Duodenal mucosa (tissue), 2 donors: ENCODE measurements around the gene NDUFA11.
"Not testable (repeated sequence)": the region's sequence is repeated elsewhere in the genome, so short reads cannot be mapped to it uniquely, and the experiment has no call there.

ENCODE experiments used
- H3K27ac ChIP-seq: one replicate; pipeline ENCODE4 v1.7.0; 2013; ENCODE audit warnings: low read depth, low read length
- H3K27me3 ChIP-seq, 2 donors: one replicate each; pipeline ENCODE4 v1.7.0; 2013; ENCODE audit warnings: low read length in 2 of 2, control low read depth in 1 of 2; ENCODE audit not compliant: insufficient read depth in 2 of 2, control insufficient read depth in 1 of 2
- H3K36me3 ChIP-seq, 2 donors: one replicate each; pipeline ENCODE4 v1.7.0; 2013; ENCODE audit warnings: low read length in 2 of 2, control low read depth in 1 of 2; ENCODE audit not compliant: insufficient read depth in 2 of 2, control insufficient read depth in 1 of 2
- H3K4me1 ChIP-seq, 2 donors: one replicate each; pipeline ENCODE4 v1.7.0; 2013; ENCODE audit warnings: low read length in 2 of 2, control low read depth in 1 of 2; ENCODE audit not compliant: insufficient read depth in 2 of 2, control insufficient read depth in 1 of 2
- H3K4me3 ChIP-seq, 2 donors: one replicate each; pipeline ENCODE4 v1.7.0; 2013; ENCODE audit warnings: low read length in 2 of 2, low read depth in 1 of 2
- H3K9ac ChIP-seq, 2 donors: one replicate each; pipeline ENCODE4 v1.7.0; 2013; ENCODE audit warnings: low read length in 2 of 2, low read depth in 1 of 2
- H3K9me3 ChIP-seq, 2 donors: one replicate each; pipeline ENCODE4 v1.7.0; 2013; ENCODE audit warnings: low read length in 2 of 2, control low read depth in 1 of 2; ENCODE audit not compliant: control insufficient read depth in 1 of 2

Gene NDUFA11

GRCh38 chr19:5890099-5890498 is 13.5 kb downstream of the NDUFA11 start:
- H3K9ac ChIP-seq: no peak overlapping the region
- no peak overlapping the region for H3K27ac ChIP-seq
- H3K27me3 ChIP-seq: peaks cover 0 to 5% of the 10 kb centered on the region in 2 donors
- peaks cover under 1 to 2% of the 10 kb centered on the region in 2 donors for H3K36me3 ChIP-seq
- H3K4me3 ChIP-seq: no peak overlapping the region
- no peaks in the 10 kb centered on the region for H3K9me3 ChIP-seq
- no peaks in the 10 kb centered on the region for H3K4me1 ChIP-seq

DNA sequence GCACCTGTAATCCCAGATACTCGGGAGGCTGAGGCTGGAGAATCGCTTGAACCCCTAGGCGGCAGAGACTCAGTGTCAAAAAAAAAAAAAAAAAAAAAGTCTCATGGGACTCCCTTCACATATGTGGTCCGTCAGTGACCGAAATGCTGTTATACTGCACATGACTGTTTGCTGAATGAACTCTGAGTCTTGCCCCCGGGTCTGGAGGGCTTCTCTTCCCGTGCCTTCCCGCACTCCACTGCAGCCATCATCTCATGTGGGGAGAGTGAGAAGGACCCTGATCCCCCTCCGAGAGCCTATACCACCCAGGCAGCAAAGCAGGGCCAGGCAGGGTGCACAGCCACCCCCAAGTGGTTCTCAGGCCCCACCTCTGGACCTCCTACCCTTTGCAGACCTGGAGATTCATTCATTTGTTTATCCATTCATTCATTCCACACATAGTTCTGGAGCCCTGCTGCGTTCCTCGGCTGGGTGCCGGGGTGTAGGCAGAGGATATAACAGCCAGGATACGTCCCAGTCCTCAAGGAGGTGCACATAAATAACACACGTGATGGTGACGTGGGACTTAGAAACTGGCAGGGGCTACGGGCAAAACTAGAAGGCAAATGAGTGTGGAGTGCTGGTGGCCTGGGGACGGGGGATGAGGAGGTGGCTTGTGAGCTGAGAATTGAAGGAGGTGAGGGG is 14.2 kb downstream of the NDUFA11 start:
- no peaks in the 10 kb centered on the region for H3K4me1 ChIP-seq
- no peak overlapping the region for H3K4me3 ChIP-seq
- no peaks in the 10 kb centered on the region for H3K9me3 ChIP-seq
- H3K27ac ChIP-seq: no peak overlapping the region
- peaks cover 0 to 5% of the 10 kb centered on the region in 2 donors for H3K27me3 ChIP-seq
- no peaks in the 10 kb centered on the region for H3K36me3 ChIP-seq
- no peak overlapping the region for H3K9ac ChIP-seq

DNA sequence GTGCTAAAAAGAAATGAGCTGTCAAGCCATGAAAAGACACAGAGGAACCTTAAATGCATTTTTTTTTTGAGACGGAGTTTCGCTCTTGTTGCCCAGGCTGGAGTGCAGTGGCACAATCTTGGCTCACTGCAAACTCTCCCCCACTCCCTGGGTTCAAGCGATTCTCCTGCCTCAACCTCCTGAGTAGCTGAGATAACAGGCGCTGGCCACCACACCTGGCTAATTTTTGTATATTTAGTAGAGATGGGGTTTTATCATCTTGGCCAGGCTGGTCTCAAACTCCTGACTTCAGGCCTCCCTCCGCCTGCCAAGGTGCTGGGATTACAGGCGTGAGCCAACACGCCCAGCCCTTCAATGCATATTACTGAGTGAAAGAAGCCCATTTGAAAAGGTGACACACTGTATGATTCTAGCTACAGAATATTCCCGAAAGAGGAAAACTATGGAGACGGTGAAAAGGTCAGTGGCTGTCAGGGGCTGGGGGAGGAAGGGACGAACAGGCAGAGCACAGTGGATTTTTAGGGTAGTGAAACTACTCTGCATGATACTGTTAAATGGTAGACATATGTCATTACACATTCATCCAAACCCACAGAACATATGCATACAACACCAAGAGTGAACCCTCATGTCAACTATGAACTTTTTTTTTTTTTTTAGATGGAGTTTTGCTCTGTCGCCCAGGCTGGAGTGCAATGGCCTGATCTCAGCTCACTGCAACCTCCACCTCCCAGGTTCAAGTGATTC is 19.4 kb downstream of the NDUFA11 start:
- H3K36me3 ChIP-seq, H3K9me3 ChIP-seq, H3K4me3 ChIP-seq, H3K27ac ChIP-seq, H3K27me3 ChIP-seq, H3K4me1 ChIP-seq, H3K9ac ChIP-seq: not testable (repeated sequence)

DNA sequence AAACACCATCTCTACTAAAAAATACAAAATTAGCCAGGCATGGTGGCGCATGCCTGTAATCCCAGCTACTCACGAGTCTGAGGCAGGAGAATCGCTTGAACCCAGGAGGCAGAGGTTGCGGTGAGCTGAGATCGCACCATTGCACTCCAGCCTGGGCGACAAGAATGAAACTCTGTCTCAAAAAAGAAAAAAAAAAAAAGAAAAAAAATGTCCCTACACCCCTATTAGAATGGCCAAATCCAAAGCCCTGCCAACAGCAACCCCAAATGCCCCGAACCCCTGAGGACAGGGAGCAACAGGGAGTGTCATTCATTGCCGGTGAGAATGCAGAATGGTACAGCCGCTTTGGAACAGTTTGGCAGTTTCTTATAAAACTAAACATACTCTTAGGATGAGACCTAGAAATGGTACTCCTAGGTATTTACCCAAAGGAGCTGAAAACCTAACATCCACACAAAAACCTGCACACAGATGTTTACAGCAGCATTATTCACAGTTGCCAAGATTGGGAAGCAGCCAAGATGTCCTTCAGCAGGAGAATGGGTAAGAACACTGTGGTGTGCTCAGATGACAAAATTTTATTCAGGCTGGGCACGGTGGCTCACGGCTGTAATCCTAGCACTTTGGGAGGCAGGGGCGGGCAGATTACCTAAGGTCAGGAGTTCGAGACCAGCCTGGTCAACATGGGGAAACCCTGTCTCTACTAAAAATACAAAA is 20.3 kb downstream of the NDUFA11 start:
- not testable (repeated sequence) for H3K9me3 ChIP-seq, H3K9ac ChIP-seq, H3K27me3 ChIP-seq, H3K27ac ChIP-seq, H3K4me3 ChIP-seq, H3K36me3 ChIP-seq, H3K4me1 ChIP-seq

DNA sequence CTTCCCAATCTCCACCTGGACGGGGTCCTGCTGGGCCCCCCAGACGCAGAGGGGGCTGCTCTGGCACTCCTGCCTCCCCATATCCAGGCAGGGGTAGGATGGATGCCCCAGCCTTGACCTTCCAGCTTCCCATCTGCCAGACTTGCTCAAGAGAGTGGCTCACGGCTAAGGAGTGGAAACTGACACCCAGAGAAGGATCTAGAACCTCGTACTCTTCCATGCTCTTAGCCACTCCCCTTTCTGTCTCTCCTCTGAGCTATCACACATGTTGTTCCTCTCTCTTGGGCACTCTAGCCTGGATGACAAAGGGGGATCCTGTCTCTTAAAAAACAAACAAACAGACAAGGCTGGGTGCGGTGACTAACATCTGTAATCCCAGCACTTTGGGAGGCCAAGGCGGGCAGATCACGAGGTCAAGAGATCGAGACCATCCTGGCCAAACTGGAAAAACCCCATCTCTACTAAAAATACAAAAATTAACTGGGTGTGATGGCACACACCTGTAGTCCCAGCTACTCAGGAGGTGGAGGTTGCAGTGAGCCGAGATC is 21.1 kb downstream of the NDUFA11 start:
- Histone ChIP-seq H3K9ac (no peak overlapping the region), H3K4me1 (peaks cover 0 to 6% of the 10 kb centered on the region in 2 donors), H3K27me3 (peaks cover 0 to 8% of the 10 kb centered on the region in 2 donors), H3K4me3 (no peak overlapping the region), H3K27ac (no peak overlapping the region), H3K9me3 (no peaks in the 10 kb centered on the region), H3K36me3 (no peaks in the 10 kb centered on the region)

GRCh38 chr19:5881543-5882299 is 21.9 kb downstream of the NDUFA11 start:
- Histone ChIP-seq H3K27ac (no peak overlapping the region), H3K4me1 (peaks cover 0 to 6% of the 10 kb centered on the region in 2 donors), H3K4me3 (no peak overlapping the region), H3K36me3 (no peaks in the 10 kb centered on the region), H3K27me3 (peaks cover 0 to 8% of the 10 kb centered on the region in 2 donors), H3K9ac (no peak overlapping the region), H3K9me3 (no peaks in the 10 kb centered on the region)

- Histone ChIP-seq H3K4me1 (peaks cover 0 to 6% of the 10 kb centered on the region in 2 donors), H3K4me3 (no peak overlapping the region), H3K9me3 (no peaks in the 10 kb centered on the region), H3K27ac (no peak overlapping the region), H3K9ac (no peak overlapping the region), H3K36me3 (no peaks in the 10 kb centered on the region), H3K27me3 (peaks cover 0 to 8% of the 10 kb centered on the region in 2 donors)
Observed at GRCh38 chr19:5880604-5881078, 22.9 kb downstream of the NDUFA11 start.

DNA sequence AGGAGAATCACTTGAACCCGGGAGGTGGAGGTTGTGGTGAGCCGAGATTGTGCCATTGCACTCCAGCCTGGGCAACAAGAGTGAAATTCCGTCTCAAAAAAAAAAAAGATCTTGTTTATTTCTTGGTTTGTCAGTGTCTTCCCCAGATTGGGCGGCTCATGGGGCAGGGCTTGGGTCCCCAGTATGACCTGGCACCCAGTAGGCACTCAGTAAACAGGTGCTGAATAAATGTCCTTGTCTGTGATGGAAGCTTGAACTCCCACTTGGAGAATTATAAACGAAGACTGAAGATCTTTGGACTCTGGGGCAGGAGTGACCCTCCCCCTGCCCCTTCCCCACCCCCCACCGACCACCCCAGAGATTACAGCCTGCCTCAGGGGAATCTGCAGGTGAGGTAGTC is 23.4 kb downstream of the NDUFA11 start:
- no peaks in the 10 kb centered on the region for H3K36me3 ChIP-seq
- H3K27me3 ChIP-seq: peaks cover 0 to 8% of the 10 kb centered on the region in 2 donors
- H3K9ac ChIP-seq: no peak overlapping the region
- no peaks in the 10 kb centered on the region for H3K9me3 ChIP-seq
- H3K4me1 ChIP-seq: peaks cover 0 to 9% of the 10 kb centered on the region in 2 donors
- H3K27ac ChIP-seq: no peak overlapping the region
- H3K4me3 ChIP-seq: no peak overlapping the region

DNA sequence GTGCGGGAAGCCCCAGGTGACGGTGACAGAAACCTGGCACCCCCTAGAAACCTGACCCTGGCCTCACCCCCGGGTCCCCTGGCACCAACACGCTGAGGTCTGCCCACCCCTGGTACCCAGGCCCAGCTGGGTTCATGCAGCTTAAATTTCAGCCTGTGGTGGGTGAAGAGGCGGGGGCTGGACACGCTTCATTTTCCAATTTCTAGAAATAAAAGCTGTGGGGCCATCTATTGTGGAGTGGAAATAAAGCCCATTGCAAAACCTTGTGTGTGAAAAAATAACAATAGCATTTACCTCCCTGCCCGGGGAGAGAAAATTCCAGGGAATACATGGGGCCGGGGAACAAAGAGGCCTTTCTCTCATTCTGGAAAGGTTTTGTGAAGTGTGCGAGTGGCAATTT is 25.7 kb downstream of the NDUFA11 start:
- no peak overlapping the region for H3K9ac ChIP-seq
- H3K36me3 ChIP-seq: no peaks in the 10 kb centered on the region
- no peaks in the 10 kb centered on the region for H3K9me3 ChIP-seq
- H3K27me3 ChIP-seq: peaks cover 0 to 8% of the 10 kb centered on the region in 2 donors
- H3K27ac ChIP-seq: no peak overlapping the region
- H3K4me3 ChIP-seq: no peak overlapping the region
- H3K4me1 ChIP-seq: peaks cover 0 to 10% of the 10 kb centered on the region in 2 donors
